Liver (tissue), 9 donors: ENCODE results near the gene CST3. TPM values are rescaled to one million over a fixed set of nuclear protein-coding genes. Genes with fewer than 3 reads are reported as not detected.

Source experiments
- DNase-seq: peaks from one replicate; pipeline ENCODE4 v3.0.0-alpha.2; 2017; ENCODE audit warnings: low spot score
- H3K27ac ChIP-seq, 2 donors: one replicate each; pipeline ENCODE4 v1.7.0; 2013; ENCODE audit warnings: inconsistent platforms in 2 of 2, low read length in 2 of 2, control low read depth in 1 of 2, low read depth in 1 of 2, mild to moderate bottlenecking in 1 of 2
- H3K27me3 ChIP-seq, 4 donors: one replicate each; pipeline versions ENCODE4 v1.6.1 to v1.7.0; 2013; ENCODE audit warnings: low read length in 3 of 4, inconsistent platforms in 1 of 4, mild to moderate bottlenecking in 1 of 4, moderate library complexity in 1 of 4; ENCODE audit not compliant: control insufficient read depth in 4 of 4, insufficient read depth in 4 of 4
- H3K36me3 ChIP-seq, 4 donors: one replicate each; pipeline versions ENCODE4 v1.6.1 to v1.7.0; 2013; ENCODE audit warnings: low read length in 3 of 4, mild to moderate bottlenecking in 3 of 4, low read depth in 1 of 4, moderate library complexity in 1 of 4; ENCODE audit not compliant: control insufficient read depth in 4 of 4, insufficient read depth in 3 of 4
- H3K4me1 ChIP-seq, 4 donors: one replicate each; pipeline versions ENCODE4 v1.6.1 to v1.7.0; 2013; ENCODE audit warnings: low read length in 3 of 4, mild to moderate bottlenecking in 3 of 4, moderate library complexity in 1 of 4; ENCODE audit not compliant: control insufficient read depth in 4 of 4, insufficient read depth in 4 of 4
- H3K4me3 ChIP-seq, 3 donors: one replicate each; pipeline versions ENCODE4 v1.6.1 to v1.7.0; 2013; ENCODE audit warnings: low read length in 3 of 3, control low read depth in 1 of 3, low read depth in 1 of 3, mild to moderate bottlenecking in 1 of 3
- H3K9ac ChIP-seq, 2 donors: one replicate each; pipeline ENCODE4 v1.7.0; 2013; ENCODE audit warnings: low read length in 2 of 2, mild to moderate bottlenecking in 2 of 2, moderate library complexity in 2 of 2, control low read depth in 1 of 2, low read depth in 1 of 2
- H3K9me3 ChIP-seq, 4 donors: one replicate each; pipeline versions ENCODE4 v1.6.1 to v1.7.0; 2013; ENCODE audit warnings: low read length in 3 of 4; ENCODE audit not compliant: control insufficient read depth in 4 of 4
- FOXA2 ChIP-seq: IDR thresholded peaks from 2 replicates; pipeline ENCODE4 v1.6.1; 2016; ENCODE audit warnings: antibody characterized with exemption
- GABPA ChIP-seq, 2 donors: IDR thresholded peaks in 1 of 2; conservative IDR thresholded peaks in 1 of 2; 2 replicates each; pipeline ENCODE4 v1.6.1; 2016; ENCODE audit warnings: antibody characterized with exemption in 2 of 2, mild to moderate bottlenecking in 1 of 2, moderate library complexity in 1 of 2
- HNF4A ChIP-seq, 2 donors: conservative IDR thresholded peaks; 2 replicates each; pipeline ENCODE4 v1.6.1; 2016; ENCODE audit warnings: antibody characterized with exemption in 2 of 2, mild to moderate bottlenecking in 2 of 2
- HNF4G ChIP-seq: IDR thresholded peaks from 2 replicates; pipeline ENCODE4 v1.6.1; 2016; ENCODE audit warnings: antibody characterized with exemption
- JUND ChIP-seq, 2 donors: IDR thresholded peaks; 2 replicates each; pipeline ENCODE4 v1.6.1; 2016; ENCODE audit warnings: antibody characterized with exemption in 2 of 2
- RAD21 ChIP-seq, 2 donors: IDR thresholded peaks; 2 replicates each; pipeline ENCODE4 v1.6.1; 2016; ENCODE audit warnings: antibody characterized with exemption in 2 of 2, mild to moderate bottlenecking in 2 of 2
- REST ChIP-seq: IDR thresholded peaks from 2 replicates; pipeline ENCODE4 v1.6.1; 2016; ENCODE audit warnings: antibody characterized with exemption, mild to moderate bottlenecking
- RXRA ChIP-seq, 2 donors: IDR thresholded peaks; 2 replicates each; pipeline ENCODE4 v1.6.1; 2017 to 2018; ENCODE audit warnings: antibody characterized with exemption in 2 of 2, mild to moderate bottlenecking in 1 of 2
- SP1 ChIP-seq: IDR thresholded peaks from 2 replicates; pipeline ENCODE4 v1.6.1; 2018; ENCODE audit warnings: antibody characterized with exemption, mild to moderate bottlenecking
- TAF1 ChIP-seq: conservative IDR thresholded peaks from 2 replicates; pipeline ENCODE4 v1.6.1; 2016; ENCODE audit warnings: antibody characterized with exemption, mild to moderate bottlenecking
- YY1 ChIP-seq: IDR thresholded peaks from 2 replicates; pipeline ENCODE4 v1.6.1; 2016; ENCODE audit warnings: antibody characterized with exemption, mild to moderate bottlenecking
- WGBS: extraction: QIAGEN DNeasy Blood & Tissue Kit; methylation state at CpG from one replicate; pipeline ENCODE4 v1.1.7; 2013; 5-methylcytosine and 5-hydroxymethylcytosine counted together
- polyA plus RNA-seq, 2 donors: library from polyadenylated mRNA; stranded (reverse) in 1 of 2; unstranded in 1 of 2; fragments of 200-250 nt in 1 of 2; fragments of >200 nt in 1 of 2; fragmentation: Nextera tagmentation in 1 of 2; extraction: Ambion mirVana in 1 of 2; gene quantifications; one replicate each; pipeline versions ENCODE4 v1.2.1 to v1.2.3, GENCODE V29; 2013 to 2015
- total RNA-seq, 2 donors: library from RNA; depleted of rRNA; stranded (reverse); fragments of >200 nt; gene quantifications; one replicate each; pipeline ENCODE4 v1.2.3, GENCODE V29; 2014
- TF ChIP-seq, protein P1 (sequence below): IDR thresholded peaks from 2 replicates; pipeline ENCODE4 v1.6.1; 2016; ENCODE audit warnings: antibody characterized with exemption
- TF ChIP-seq, protein P2 (sequence below): IDR thresholded peaks from 2 replicates; pipeline ENCODE4 v1.6.1; 2016; ENCODE audit warnings: antibody characterized with exemption
- TF ChIP-seq, protein P3 (sequence below): fragments of 150-350 bp; IDR thresholded peaks from 2 replicates; pipeline ENCODE4 v1.5.1; 2017; ENCODE audit warnings: improper control_type of control experiment, low read depth, low read length; ENCODE audit not compliant: missing input control
- donor health status: healthy.
- donor health status: healthy.
- donor health status: healthy.
- donor health status: healthy.
- donor health status: healthy.

Gene CST3
- total and polyA plus RNA-seq, 4 donors = 153 to 1,712 (median 513) TPM

DNA sequence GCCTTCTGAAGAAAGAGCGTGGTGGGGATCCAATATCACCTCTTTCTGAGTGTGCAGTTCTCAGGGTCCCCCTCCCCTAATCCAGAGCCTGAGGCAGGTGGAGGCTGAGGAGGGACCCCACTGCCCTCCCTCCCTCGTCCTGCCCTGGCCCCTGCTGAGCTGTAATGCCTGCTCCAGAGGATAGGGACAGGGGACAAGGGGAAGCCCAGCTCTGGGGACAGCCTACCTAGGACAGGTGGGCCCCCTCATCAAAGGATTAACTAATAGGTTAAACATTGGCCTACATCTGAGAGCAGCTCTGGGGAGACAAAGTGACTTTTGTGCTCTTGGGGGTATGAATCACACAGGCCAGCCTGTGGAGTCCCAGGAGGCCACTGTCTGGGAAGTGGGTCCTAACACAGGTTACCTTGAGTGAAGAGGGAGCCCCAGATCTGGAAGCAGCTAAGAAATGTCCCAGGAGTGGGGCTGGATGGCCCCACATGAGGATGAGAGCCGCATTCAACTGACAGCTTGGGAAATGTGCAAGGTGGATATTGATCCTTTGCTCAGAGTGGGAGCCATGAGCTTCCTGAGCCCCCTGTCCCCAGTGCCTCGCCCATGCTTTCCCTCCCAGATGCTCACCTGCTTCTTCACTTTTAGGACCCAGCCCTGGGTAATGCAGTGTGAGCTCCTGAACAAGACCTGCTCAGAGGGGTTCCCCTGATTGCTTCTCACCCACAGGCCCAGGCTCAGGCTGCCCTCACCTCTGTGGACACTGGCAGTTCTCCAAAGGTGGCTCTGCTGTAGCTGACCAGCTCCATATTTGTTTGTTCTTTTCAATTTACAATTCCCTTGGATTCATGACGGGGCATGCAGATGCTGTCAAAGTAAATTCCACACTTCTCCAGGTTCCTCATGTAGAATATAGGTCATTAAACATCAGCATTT is 51.7 kb downstream of the CST3 start:
- Histone ChIP-seq H3K9ac (no peak overlapping the region), H3K27me3 (peaks cover 0 to 2% (median 0%) of the 10 kb centered on the region in 4 donors), H3K4me3 (no peak overlapping the region), H3K9me3 (no peaks in the 10 kb centered on the region), H3K36me3 (no peaks in the 10 kb centered on the region), H3K27ac (no peak overlapping the region), H3K4me1 (no peaks in the 10 kb centered on the region)
- no peak for DNase-seq
- TF ChIP-seq GABPA (IDR thresholded peaks at IDR 0.05 in 1 of 2, conservative IDR thresholded peaks at IDR 0.05 in 1 of 2) (no peak), YY1 (no peak), HNF4G (no peak), RXRA (IDR thresholded peaks at IDR 0.05) (no peak), TAF1 (no peak), REST (no peak), JUND (IDR thresholded peaks at IDR 0.05) (no peak), SP1 (no peak), HNF4A (conservative IDR thresholded peaks at IDR 0.05) (no peak)
- TF ChIP-seq, protein P1, sequence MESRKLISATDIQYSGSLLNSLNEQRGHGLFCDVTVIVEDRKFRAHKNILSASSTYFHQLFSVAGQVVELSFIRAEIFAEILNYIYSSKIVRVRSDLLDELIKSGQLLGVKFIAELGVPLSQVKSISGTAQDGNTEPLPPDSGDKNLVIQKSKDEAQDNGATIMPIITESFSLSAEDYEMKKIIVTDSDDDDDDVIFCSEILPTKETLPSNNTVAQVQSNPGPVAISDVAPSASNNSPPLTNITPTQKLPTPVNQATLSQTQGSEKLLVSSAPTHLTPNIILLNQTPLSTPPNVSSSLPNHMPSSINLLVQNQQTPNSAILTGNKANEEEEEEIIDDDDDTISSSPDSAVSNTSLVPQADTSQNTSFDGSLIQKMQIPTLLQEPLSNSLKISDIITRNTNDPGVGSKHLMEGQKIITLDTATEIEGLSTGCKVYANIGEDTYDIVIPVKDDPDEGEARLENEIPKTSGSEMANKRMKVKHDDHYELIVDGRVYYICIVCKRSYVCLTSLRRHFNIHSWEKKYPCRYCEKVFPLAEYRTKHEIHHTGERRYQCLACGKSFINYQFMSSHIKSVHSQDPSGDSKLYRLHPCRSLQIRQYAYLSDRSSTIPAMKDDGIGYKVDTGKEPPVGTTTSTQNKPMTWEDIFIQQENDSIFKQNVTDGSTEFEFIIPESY = no peak
- TF ChIP-seq, protein P2, sequence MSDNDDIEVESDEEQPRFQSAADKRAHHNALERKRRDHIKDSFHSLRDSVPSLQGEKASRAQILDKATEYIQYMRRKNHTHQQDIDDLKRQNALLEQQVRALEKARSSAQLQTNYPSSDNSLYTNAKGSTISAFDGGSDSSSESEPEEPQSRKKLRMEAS = no peak
- 66% methylated on average over 5 of the region's 5 CpGs for WGBS

GRCh38 chr20:23585449-23585807 is 52.3 kb downstream of the CST3 start:
- Histone ChIP-seq H3K27ac (no peak overlapping the region), H3K4me3 (no peak overlapping the region), H3K36me3 (no peaks in the 10 kb centered on the region), H3K9ac (no peak overlapping the region), H3K4me1 (no peaks in the 10 kb centered on the region), H3K27me3 (peaks cover 0 to 2% (median 0%) of the 10 kb centered on the region in 4 donors), H3K9me3 (no peaks in the 10 kb centered on the region)
- no peak for TF ChIP-seq RXRA (IDR thresholded peaks at IDR 0.05)
- TF ChIP-seq TAF1 = no peak
- TF ChIP-seq FOXA2 = no peak
- TF ChIP-seq, protein P3, sequence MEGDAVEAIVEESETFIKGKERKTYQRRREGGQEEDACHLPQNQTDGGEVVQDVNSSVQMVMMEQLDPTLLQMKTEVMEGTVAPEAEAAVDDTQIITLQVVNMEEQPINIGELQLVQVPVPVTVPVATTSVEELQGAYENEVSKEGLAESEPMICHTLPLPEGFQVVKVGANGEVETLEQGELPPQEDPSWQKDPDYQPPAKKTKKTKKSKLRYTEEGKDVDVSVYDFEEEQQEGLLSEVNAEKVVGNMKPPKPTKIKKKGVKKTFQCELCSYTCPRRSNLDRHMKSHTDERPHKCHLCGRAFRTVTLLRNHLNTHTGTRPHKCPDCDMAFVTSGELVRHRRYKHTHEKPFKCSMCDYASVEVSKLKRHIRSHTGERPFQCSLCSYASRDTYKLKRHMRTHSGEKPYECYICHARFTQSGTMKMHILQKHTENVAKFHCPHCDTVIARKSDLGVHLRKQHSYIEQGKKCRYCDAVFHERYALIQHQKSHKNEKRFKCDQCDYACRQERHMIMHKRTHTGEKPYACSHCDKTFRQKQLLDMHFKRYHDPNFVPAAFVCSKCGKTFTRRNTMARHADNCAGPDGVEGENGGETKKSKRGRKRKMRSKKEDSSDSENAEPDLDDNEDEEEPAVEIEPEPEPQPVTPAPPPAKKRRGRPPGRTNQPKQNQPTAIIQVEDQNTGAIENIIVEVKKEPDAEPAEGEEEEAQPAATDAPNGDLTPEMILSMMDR = no peak
- no peak for TF ChIP-seq GABPA (IDR thresholded peaks at IDR 0.05 in 1 of 2, conservative IDR thresholded peaks at IDR 0.05 in 1 of 2)
- TF ChIP-seq RAD21 (IDR thresholded peaks at IDR 0.05) = no peak
- TF ChIP-seq, protein P2 = no peak
- no peak for TF ChIP-seq HNF4G
- TF ChIP-seq YY1 = no peak
- DNase-seq = no peak
- 84% methylated on average over 5 of the region's 5 CpGs for WGBS
